Stomach (tissue), 4 donors: ENCODE measurements around the gene PSMD9.

Experiments
- CTCF ChIP-seq, 7 experiments: fragments of 450-650 bp in 4 of 7; fragments of 200-600 bp in 3 of 7; sonication (generic) in 3 of 7; IDR thresholded peaks; one replicate each; pipeline ENCODE4 v1.5.1; 2016 to 2019; ENCODE audit warnings: antibody characterized with exemption in 7 of 7, control low read depth in 2 of 7, mild to moderate bottlenecking in 1 of 7
- EP300 ChIP-seq: sonication (generic); formaldehyde crosslinking; IDR thresholded peaks from one replicate; pipeline ENCODE4 v1.6.1; 2017; ENCODE audit warnings: antibody characterized with exemption

- TF ChIP-seq CTCF (IDR thresholded peaks at IDR 0.05) = no peak
- no peak for TF ChIP-seq EP300
Measured at GRCh38 chr12:121899590-121899989, 11.0 kb downstream of the PSMD9 start.
